Muscle of back (tissue), 11 donors: ENCODE results near the gene LEMD1. TPM values are rescaled to one million over a fixed set of nuclear protein-coding genes. Genes with fewer than 3 reads are reported as not detected.

Source experiments
- DNase-seq, 3 donors: peaks; one replicate each; pipeline versions ENCODE4 v3.0.0 to v3.0.0-alpha.2; 2013
- polyA plus RNA-seq, 10 donors: library from polyadenylated mRNA; unstranded; fragments of 120-200 nt; gene quantifications; one replicate each; pipeline ENCODE4 v1.2.1, GENCODE V29; 2013; ENCODE audit not compliant: insufficient read length in 10 of 10

The LEMD1 gene
- polyA plus RNA-seq, 10 donors: not detected

DNA sequence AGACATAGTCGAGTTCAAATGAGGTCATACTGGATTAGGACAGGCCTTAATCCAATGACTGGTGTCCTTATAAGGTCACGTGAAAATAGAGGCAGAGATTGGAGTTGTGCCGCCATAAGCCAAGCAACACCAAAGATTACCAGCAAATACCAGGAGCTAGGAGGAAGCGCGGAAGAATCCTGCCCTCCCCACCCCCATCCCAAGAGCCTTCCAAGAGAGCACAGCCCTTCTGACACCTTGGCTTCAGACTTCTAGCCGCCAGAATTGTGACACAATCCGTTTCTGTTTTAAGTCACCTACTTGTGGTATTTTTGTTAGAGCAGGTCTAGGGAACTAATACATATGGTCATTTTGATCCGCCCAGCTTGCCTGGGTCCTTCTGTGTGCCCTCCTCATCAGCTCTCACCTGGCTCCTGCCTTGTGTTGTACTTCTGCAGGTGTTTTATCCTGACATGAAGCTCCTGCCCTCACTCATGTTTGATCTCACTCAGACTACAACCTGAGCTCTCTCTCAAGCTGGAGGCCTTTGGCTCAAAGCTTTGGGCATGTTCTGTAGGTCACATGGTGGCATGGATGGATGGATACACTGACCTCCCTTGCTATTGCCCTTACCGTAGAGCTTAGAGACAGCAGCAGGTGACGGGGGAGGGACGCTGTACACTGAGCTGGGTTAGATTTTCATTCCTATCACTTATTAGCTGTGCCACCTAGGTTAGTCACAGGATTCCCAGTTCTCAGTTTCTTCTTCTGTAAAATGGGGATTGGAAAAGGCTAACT is 89.7 kb downstream of the LEMD1 start:
- no peak for DNase-seq

Other genes with a start within 250 kb of the LEMD1 start
- 1 to 10 TPM; 4.9 to 8.8 (median 7.5) TPM for gene DSTYK, start 210.4 kb downstream of the LEMD1 start, polyA plus RNA-seq
- gene TMCC2, start 194.1 kb downstream of the LEMD1 start, polyA plus RNA-seq: 10 to 100 TPM in 4 of 10 donors, 1 to 10 TPM in 6; 7.7 to 19.9 (median 9.1) TPM
- 1 to 10 TPM in 1 of 10 donors, under 1 TPM in 9; 0.28 to 1.2 (median 0.65) TPM for gene NUAK2, start 100.3 kb downstream of the LEMD1 start, polyA plus RNA-seq
- gene KLHDC8A, start 65.1 kb downstream of the LEMD1 start, polyA plus RNA-seq: 1 to 10 TPM in 2 of 10 donors, under 1 TPM in 8; 0.23 to 1.2 (median 0.45) TPM
- under 1 TPM in 1 of 10 donors, not detected in 9; 0.05 TPM for gene BLACAT1, start 34.0 kb upstream of the LEMD1 start, polyA plus RNA-seq
- gene CDK18, start 82.6 kb upstream of the LEMD1 start, polyA plus RNA-seq: 10 to 100 TPM in 5 of 10 donors, 1 to 10 TPM in 5; 5.7 to 20.5 (median 9.4) TPM
- 10 to 100 TPM; 12.2 to 24.7 (median 17.6) TPM for gene ELK4, start 210.0 kb upstream of the LEMD1 start, polyA plus RNA-seq